DMS53 treated with DMSO at 0.1 percent for 48 hours (cell line): Measurements from ENCODE around the gene L3MBTL3.
A peak's percentile ranks its signal among the peaks of the same experiment; 100 is the strongest.

Source experiments
- DNase-seq: peaks from one replicate; lab custom pipeline; 2025; ENCODE audit not compliant: unreplicated experiment; lab: John Stamatoyannopoulos, UW

L3MBTL3 gene

DNA sequence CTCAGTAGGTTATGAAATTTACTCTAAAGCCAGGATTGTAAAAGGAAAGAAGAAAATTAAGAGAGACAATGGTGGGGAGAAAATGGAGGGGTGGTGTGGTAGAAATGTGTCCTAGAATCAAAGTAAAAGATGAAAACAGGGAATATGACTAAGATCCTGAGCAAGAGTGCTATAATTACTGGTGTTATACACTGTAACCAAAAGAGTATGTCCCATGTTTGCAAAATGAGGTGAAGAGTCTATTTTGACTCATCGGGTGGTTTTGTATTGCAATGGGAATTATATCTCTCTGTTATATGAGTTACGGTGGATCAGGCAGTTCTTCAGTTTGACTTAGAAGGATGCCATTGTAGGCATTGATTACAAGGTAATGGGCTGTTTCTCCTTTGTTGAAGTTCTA, 8.5 kb downstream of the L3MBTL3 start:
- no peak for DNase-seq

- DNase-seq = no peak
These were observed 9.6 kb downstream of the L3MBTL3 start for GRCh38 chr6:130027948-130028347.

DNA sequence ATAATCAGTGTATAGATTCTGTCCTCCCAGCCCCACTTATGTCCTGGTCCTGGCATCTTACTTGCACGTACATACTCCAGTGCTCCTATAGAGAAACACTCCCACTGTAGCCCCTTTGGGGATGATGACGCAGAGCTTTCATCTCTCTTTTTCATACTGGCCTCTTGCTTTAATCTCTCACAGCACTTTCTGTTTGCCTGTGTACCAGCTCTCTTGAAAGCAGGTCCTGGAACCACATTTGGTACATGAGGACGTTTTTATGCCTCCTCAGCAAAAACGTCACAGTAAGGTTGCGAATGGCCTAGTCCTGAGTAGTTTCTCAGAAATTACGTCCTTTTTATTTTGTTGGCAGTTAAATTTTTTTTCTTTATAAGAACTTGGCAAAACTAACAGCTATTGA, 10.8 kb downstream of the L3MBTL3 start:
- no peak for DNase-seq

DNA sequence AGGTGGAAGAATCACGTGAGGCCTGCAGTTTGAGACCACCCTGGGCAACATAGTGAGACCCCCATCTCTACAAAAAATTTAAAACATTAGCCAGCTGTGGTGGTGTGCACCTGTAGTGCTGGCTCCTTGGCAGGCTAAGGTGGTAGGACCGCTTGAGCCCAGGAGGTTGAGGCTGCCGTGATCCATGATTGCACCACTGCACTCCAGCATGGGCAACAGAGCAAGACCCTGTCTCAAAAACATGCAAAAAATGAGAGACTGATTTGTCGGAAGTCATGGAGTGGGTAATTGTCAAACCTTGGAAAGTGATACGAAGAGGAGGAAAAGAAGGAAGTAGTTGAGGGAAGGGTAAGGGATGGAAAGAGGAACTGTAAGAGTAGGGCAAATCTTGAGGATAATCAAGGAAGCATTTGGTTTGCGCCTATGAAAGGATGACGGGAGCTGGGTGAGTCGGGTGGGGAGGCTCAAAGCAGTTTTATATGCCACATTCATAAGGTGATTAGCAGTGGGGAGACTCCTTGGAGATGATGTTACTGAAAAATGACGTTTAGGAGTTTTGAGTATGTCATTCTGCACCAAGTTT, 14.5 kb downstream of the L3MBTL3 start:
- no peak for DNase-seq

DNA sequence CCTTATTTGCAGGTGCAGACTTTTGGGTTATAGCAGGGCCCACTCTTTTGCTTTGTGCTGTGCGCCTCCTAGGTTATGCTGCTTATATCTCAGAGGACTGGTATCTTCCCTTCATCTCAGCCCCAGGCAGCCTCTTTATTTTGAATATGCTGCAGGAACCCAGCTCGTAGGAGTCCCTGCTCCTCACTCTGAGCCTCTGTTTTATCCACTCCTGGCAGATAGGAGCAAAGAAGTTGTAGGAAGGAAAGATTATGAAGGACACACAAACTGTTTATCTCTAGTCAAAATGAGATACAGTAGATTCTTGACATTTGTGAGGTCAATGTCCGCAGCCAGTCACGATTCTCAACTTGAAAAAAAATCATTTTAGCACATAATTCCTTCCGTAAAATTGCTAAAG, 15.6 kb downstream of the L3MBTL3 start:
- no peak for DNase-seq

- DNase-seq = no peak
These were observed 16.2 kb downstream of the L3MBTL3 start for GRCh38 chr6:130034378-130035146.

DNA sequence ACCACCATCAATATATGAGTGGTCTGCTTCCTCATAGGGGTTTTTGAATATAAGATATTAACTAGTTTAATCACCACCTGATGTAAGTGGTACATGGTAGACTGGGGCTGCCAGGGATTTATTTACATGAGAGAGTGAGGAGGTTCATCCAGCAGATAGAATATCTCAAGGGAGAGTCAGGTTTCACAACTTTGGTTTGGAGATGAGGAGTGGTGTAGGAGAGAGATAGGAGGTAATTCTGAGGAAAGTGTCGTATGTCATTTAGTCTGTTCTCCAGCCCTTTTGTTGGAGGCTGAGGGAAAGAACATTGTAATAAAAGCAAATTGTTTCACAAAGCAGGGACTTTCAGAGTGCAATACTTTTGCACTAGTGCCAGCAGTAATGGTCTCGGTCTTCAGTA, 16.8 kb downstream of the L3MBTL3 start:
- no peak for DNase-seq

GRCh38 chr6:130037207-130037811, 18.9 kb downstream of the L3MBTL3 start:
- DNase-seq = peak; percentile 1

DNA sequence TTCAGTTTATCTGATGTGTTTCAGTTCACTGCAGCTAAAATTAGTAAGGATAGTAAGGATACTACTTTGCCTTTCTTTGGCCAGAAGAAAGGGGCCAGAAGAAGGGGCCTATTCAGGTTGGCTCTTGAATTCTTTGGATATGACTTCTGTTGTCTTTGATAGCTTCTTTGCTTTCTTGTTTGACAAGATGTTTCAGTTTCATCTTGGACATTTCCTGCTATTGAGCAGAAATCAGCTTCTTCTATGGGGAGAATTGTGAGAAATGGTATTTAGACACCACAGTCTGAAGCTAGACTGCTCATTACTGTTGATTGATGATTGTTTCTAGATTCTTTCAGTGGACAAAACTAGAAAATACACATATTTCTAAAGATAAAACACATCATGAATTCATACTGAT, 23.2 kb downstream of the L3MBTL3 start:
- no peak for DNase-seq

DNA sequence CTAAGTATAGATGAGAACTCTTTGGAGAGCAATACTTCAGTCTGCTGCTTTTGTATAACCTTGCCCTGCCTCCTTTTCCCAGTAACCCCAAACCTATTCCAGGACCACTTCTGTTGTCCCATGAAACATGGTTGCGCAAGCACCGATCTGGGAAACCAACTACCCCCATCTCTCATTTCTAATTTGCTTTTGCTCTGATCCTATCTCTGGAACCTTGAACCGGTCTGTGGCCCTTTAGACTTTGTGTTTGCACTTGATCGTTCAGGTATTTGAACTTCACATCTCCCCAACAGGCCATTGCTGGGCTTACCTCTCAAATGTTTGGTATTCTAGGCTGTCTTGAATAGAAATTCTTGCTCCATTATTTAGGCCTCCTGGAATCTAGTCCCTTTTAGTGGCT, 25.0 kb downstream of the L3MBTL3 start:
- DNase-seq = no peak

DNA sequence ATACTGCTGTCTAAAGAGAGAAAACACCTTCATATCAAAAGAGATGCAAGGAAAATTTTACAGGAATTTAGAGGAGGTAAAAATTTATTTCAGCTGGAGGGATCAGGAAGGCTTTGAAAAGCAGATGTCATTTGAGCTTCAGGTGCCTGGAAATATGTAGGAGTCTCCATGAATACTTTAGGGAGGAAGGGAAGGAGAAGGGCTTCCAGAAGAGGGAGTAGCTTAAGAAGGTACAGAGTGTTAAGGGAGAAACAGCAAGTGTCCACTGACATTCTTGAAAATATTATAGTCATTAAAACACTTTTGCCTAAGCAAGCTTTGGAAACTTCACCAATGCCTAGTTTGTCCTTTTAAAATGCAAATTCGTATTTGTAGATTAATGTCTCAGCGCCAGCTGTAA, 27.2 kb downstream of the L3MBTL3 start:
- no peak for DNase-seq

- DNase-seq = no peak
These were observed 28.3 kb downstream of the L3MBTL3 start for GRCh38 chr6:130046671-130047070.

DNA sequence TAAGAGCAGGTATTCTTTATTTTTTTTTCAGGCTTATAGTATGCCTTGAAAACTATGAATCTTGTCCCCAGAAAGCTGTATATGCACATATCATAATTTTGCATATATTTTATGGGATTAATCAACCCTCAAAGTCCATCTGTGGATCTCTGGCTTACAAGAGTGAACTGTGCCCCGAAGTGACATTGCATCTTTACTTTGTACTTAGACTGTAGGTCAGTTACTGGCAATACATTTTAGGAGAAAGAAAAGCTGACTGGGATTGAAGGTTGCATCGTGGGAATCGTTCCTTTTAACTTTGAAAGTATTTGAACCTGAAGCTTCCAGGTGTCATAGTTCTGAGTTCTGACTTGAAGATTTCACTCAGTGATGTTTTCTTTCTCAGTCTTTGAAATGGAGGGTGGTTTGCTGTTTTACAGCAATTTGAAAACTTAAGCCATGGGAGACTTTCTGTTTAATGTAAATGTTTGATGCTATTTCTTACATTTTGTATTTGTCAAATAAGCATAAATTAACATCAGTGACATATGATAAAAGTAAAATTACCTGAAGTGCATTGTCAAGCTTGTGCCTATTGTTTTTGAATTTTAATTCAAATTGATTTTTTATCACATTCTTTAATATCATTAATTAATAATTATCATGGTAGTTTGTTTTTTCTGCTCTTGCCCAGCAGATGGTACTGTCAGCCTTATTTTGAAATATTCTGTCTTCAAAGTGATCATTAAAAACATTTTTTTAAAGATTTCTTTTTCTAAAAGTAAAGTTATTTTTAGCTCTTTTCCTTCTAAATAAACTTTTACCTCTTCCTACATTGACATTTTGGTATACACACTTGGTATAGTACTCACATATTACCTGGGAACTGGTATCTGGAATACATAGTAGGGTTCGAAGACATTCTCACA, 29.0 kb downstream of the L3MBTL3 start:
- no peak for DNase-seq

DNA sequence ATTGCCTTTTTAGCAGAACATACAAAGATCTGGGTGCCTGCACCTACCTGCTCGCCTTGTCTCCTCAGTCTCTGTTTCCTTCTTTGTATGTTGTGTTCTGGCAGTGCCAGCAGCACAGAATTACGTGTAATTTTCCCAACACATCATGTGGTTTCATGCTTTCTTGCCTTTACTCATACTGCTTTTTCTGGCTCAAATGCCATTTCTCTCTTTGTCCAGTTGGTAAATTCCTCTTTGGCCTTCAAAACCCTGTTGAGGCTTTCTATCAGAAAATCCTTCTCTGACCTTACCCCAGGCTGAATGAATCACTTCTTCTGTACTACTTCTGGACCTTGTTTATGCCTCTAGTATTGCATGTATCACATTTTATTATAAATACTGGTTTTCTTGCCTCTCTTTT, 31.8 kb downstream of the L3MBTL3 start:
- no peak for DNase-seq

DNA sequence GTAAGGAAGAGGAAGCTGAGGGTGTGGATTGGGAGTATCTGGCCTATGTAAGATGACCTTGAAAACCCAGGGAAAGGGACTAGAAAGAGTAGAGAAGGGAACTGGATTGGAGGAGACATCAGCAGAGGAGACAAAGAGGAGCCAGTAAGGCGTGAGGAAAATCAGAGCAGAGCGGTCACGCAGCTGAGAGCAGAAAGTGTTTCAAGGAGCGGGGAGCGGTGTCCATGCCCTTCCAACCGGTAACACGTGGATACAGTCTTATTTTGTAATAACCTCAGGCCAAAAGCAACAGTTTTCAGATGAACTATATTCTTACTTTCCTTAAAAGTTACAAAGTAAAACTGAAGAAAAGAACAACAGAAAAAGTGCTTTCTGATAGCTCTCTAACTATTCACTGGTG, 36.3 kb downstream of the L3MBTL3 start:
- no peak for DNase-seq

- no peak for DNase-seq
These were observed 36.9 kb downstream of the L3MBTL3 start for GRCh38 chr6:130055271-130055670.

- no peak for DNase-seq
These were observed 39.1 kb downstream of the L3MBTL3 start for GRCh38 chr6:130057495-130057894.

- no peak for DNase-seq
These were observed 45.4 kb downstream of the L3MBTL3 start for GRCh38 chr6:130063806-130064205.

DNA sequence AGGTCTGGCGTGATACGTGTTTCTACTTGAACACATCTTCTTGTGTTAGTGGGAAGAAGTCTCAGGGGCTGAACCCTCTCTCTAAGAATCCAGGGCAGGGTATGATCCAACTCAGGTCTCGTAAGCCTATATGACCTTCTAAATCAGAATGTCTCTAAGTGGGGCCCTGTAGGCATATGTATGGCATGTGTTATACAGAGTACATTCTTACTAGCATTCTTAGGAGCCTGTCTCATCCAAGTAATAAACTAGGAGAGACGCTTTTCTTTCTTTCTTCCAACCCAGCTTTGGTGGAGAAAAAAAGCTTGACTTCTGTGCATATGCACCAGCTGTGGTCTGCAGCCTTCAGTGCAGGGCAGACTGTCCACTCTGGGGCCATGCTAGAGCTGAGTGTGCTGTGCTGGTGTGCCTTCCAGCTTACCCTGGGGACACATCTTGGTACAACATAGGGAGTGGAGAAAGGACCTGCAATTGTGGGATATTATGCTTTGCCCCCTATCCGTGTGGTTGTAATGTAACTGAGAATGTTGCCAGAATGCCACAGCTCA, 47.3 kb downstream of the L3MBTL3 start:
- DNase-seq = no peak

DNA sequence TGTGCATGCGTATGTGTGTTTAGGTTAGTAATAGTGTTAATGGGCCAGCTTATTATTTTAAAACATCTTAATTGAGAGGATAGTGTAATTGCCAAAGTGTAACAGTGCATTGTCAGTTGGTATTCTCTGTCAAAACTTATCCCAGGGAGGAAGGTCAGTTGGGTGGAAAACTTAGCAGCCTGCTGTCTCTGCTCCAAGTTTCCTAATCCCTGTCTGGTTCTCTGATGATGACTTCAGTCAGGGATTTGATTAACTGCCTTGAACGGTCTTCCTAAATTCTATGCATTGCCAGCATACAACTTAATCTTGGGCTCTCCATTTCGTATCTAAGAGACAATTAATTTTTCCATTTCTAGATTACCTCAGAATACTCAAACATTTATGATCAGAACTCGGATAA, 51.1 kb downstream of the L3MBTL3 start:
- no peak for DNase-seq

- no peak for DNase-seq
These were observed 51.9 kb downstream of the L3MBTL3 start for GRCh38 chr6:130070326-130070725.
